HEK293 (cell line): ENCODE results near the gene ZC3H8.
A peak's percentile ranks its signal among the peaks of the same experiment; 100 is the strongest.

Experiments used
- CTCF ChIA-PET: fragments of 350-600 bp; formaldehyde crosslinking; extraction: SDS; loops from one replicate; lab custom pipeline; 2021; ENCODE audit warnings: antibody characterized with exemption; lab: Yijun Ruan, JAX
- POLR2A ChIA-PET: fragments of 300-600 bp; formaldehyde crosslinking; extraction: SDS; loops from one replicate; lab custom pipeline; 2020; ENCODE audit warnings: antibody characterized with exemption, inconsistent platforms; lab: Yijun Ruan, JAX
- H3K27ac ChIP-seq: fragments of 200-500 bp; sonication (Bioruptor generic); 2 replicates; pipeline ENCODE4 v1.5.1; 2014; ENCODE audit warnings: low read depth, low read length, control low read depth, inconsistent platforms; ENCODE audit errors: extremely low read depth
- H3K36me3 ChIP-seq, 2 experiments: fragments of 200-500 bp in 1 of 2; sonication (Bioruptor generic) in 1 of 2; 1 replicate in 1 of 2; 2 replicates in 1 of 2; pipeline ENCODE4 v1.5.1; 2014 to 2017; ENCODE audit warnings: inconsistent platforms in 2 of 2, low read length in 2 of 2; ENCODE audit not compliant: control insufficient read depth in 2 of 2, insufficient read depth in 1 of 2
- H3K4me1 ChIP-seq: fragments of 200-500 bp; sonication (Bioruptor generic); 2 replicates; pipeline ENCODE4 v1.5.1; 2014; ENCODE audit warnings: mild to moderate bottlenecking, low read length, inconsistent platforms; ENCODE audit not compliant: control insufficient read depth, insufficient read depth
- H3K4me3 ChIP-seq: 2 replicates; pipeline ENCODE4 v1.5.1; 2011; ENCODE audit warnings: low read depth, mild to moderate bottlenecking, control low read depth, low read length, moderate library complexity
- H3K9me3 ChIP-seq: fragments of 200-500 bp; sonication (Bioruptor generic); 2 replicates; pipeline ENCODE4 v1.5.1; 2014; ENCODE audit warnings: low read depth, low read length, inconsistent platforms; ENCODE audit not compliant: control insufficient read depth, insufficient read depth
- HOXA7 ChIP-seq: sonication (generic); formaldehyde crosslinking; IDR thresholded peaks from 2 replicates; pipeline ENCODE4 v1.8.1; 2022; ENCODE audit warnings: missing genetic modification reagents, borderline replicate concordance
- HOXD13 ChIP-seq: sonication (generic); formaldehyde crosslinking; IDR thresholded peaks from 2 replicates; pipeline ENCODE4 v1.8.0; 2022; ENCODE audit warnings: missing genetic modification reagents, borderline replicate concordance
- KLF1 ChIP-seq: fragments of 450-650 bp; formaldehyde crosslinking; IDR thresholded peaks from 2 replicates; pipeline ENCODE4 v1.5.1; 2016; ENCODE audit warnings: missing biosample characterization, missing genetic modification characterization
- OVOL3 ChIP-seq: fragments of 450-650 bp; formaldehyde crosslinking; IDR thresholded peaks from 2 replicates; pipeline ENCODE4 v1.5.1; 2016; ENCODE audit warnings: missing biosample characterization, missing genetic modification characterization
- TRIM28 ChIP-seq: IDR thresholded peaks from 2 replicates; pipeline ENCODE4 v1.6.1; 2011; ENCODE audit warnings: low read length, control low read depth, borderline replicate concordance
- ZBTB17 ChIP-seq: fragments of 450-650 bp; formaldehyde crosslinking; IDR thresholded peaks from 2 replicates; pipeline ENCODE4 v1.5.1; 2016; ENCODE audit warnings: missing biosample characterization, missing genetic modification characterization
- ZBTB21 ChIP-seq: fragments of 450-650 bp; formaldehyde crosslinking; IDR thresholded peaks from 2 replicates; pipeline ENCODE4 v1.5.1; 2017; ENCODE audit warnings: missing biosample characterization, missing genetic modification characterization
- ZBTB8A ChIP-seq: fragments of 450-650 bp; formaldehyde crosslinking; IDR thresholded peaks from 2 replicates; pipeline ENCODE4 v1.5.1; 2016; ENCODE audit warnings: missing biosample characterization, missing genetic modification characterization
- ZIC2 ChIP-seq: fragments of 450-650 bp; formaldehyde crosslinking; IDR thresholded peaks from 2 replicates; pipeline ENCODE4 v1.5.1; 2016; ENCODE audit warnings: missing biosample characterization, missing genetic modification characterization
- ZNF354C ChIP-seq: fragments of 450-650 bp; formaldehyde crosslinking; IDR thresholded peaks from 2 replicates; pipeline ENCODE4 v1.5.1; 2016; ENCODE audit warnings: missing biosample characterization, missing genetic modification characterization, low read depth, borderline replicate concordance
- ZNF394 ChIP-seq: fragments of 450-650 bp; formaldehyde crosslinking; IDR thresholded peaks from 2 replicates; pipeline ENCODE4 v1.5.1; 2016; ENCODE audit warnings: missing biosample characterization, missing genetic modification characterization, mild to moderate bottlenecking, moderate library complexity, borderline replicate concordance
- ZNF416 ChIP-seq: fragments of 450-650 bp; formaldehyde crosslinking; IDR thresholded peaks from 2 replicates; pipeline ENCODE4 v1.5.1; 2016; ENCODE audit warnings: missing biosample characterization, missing genetic modification characterization
- ZNF426 ChIP-seq: fragments of 450-650 bp; formaldehyde crosslinking; IDR thresholded peaks from 2 replicates; pipeline ENCODE4 v1.5.1; 2017; ENCODE audit warnings: missing biosample characterization, missing genetic modification characterization, mild to moderate bottlenecking, inconsistent platforms, moderate library complexity
- ZNF530 ChIP-seq: fragments of 450-650 bp; formaldehyde crosslinking; IDR thresholded peaks from 2 replicates; pipeline ENCODE4 v1.5.1; 2016; ENCODE audit warnings: low read depth, missing biosample characterization, missing genetic modification characterization
- ZNF571 ChIP-seq: fragments of 450-650 bp; formaldehyde crosslinking; IDR thresholded peaks from 2 replicates; pipeline ENCODE4 v1.5.0; 2017; ENCODE audit warnings: missing biosample characterization, missing genetic modification characterization
- ZNF610 ChIP-seq: fragments of 450-650 bp; formaldehyde crosslinking; IDR thresholded peaks from 2 replicates; pipeline ENCODE4 v1.5.1; 2016; ENCODE audit warnings: missing biosample characterization, missing genetic modification characterization, borderline replicate concordance
- ZNF626 ChIP-seq: fragments of 450-650 bp; sonication (Bioruptor Pico); formaldehyde crosslinking; IDR thresholded peaks from 2 replicates; pipeline ENCODE4 v1.5.1; 2018; ENCODE audit warnings: missing biosample characterization, missing genetic modification characterization, inconsistent platforms
- ZNF791 ChIP-seq: fragments of 450-650 bp; formaldehyde crosslinking; IDR thresholded peaks from 2 replicates; pipeline ENCODE4 v1.5.1; 2016; ENCODE audit warnings: missing biosample characterization, missing genetic modification characterization
- TF ChIP-seq, protein P1 (sequence below): fragments of 450-650 bp; formaldehyde crosslinking; IDR thresholded peaks from 2 replicates; pipeline ENCODE4 v1.5.1; 2016; ENCODE audit warnings: missing biosample characterization, missing genetic modification characterization
- TF ChIP-seq, protein P2 (sequence below): fragments of 450-650 bp; formaldehyde crosslinking; IDR thresholded peaks from 2 replicates; pipeline ENCODE4 v1.5.1; 2016; ENCODE audit warnings: missing biosample characterization, missing genetic modification characterization
- TF ChIP-seq, protein P3 (sequence below): fragments of 450-650 bp; formaldehyde crosslinking; IDR thresholded peaks from 2 replicates; pipeline ENCODE4 v1.5.1; 2016; ENCODE audit warnings: missing biosample characterization, missing genetic modification characterization
- TF ChIP-seq, protein P4 (sequence below): fragments of 450-650 bp; formaldehyde crosslinking; IDR thresholded peaks from 2 replicates; pipeline ENCODE4 v1.5.1; 2016; ENCODE audit warnings: missing biosample characterization, missing genetic modification characterization

ZC3H8 gene

DNA sequence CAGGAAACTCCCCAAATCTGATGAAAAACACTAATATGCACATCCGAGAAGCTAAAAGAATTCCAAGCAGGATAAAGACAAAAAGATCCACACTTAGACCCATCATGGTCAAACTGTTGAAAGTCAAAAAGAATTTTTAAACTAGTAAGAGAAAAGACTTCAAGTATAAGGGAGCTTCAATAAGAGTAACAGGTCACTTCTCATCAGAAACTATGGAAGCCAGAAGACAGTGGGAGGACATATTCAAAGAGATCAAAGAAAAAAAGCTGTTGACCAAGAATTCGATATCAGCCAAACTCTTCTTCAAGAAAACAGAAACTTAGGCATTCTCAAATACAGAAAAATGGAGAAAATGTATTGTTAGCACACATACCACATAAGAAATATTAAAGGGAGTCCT, 50.4 kb downstream of the ZC3H8 start (continued):
- TF ChIP-seq TRIM28, result peak; percentile 91; the same call in 1 of the 2 replicates
- TF ChIP-seq ZNF626 (tag by site-specific recombination), result peak; percentile 94
- peak; percentile 33; the same call in 1 of the 2 replicates for TF ChIP-seq ZNF610
- TF ChIP-seq HOXD13 (CRISPR knock-in tag), result no peak

DNA sequence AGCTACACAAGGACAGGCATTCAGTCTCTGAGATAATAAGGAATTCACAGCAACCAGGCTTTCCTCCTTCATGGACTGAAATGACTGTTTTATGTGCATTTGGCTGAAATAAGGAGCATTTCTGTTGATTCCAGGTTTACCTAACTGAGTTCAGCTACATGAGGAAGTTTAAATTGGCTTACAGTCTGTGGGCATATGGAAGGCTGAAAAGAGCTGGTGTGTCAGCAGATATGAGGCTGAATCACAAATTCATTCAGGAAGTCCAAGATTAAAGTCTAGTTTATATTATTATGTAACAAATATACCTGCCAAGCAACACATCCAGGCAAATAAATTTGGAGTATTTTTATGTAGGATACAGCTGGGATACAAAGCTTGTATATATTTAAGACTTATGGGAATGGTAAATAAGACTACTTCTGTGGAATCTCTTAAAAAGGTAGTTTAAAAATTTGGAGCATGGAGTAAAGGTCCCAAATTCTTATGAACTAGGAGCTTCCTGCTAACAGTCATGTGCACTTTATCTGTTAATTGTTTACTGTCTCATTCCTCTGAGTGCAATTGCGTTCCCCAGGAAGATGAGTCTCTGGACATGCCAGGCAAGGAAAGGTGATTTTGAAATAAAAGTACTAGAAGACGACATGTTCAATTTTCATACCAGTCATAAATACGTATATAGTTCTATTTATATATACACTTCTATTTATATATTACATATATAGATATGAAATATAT, 53.0 kb downstream of the ZC3H8 start:
- no peaks in the 10 kb centered on the region for H3K36me3 ChIP-seq
- H3K27ac ChIP-seq, result no peak overlapping the region
- no peak overlapping the region for H3K4me3 ChIP-seq
- no peaks in the 10 kb centered on the region for H3K9me3 ChIP-seq
- no peaks in the 10 kb centered on the region for H3K4me1 ChIP-seq
- CTCF ChIA-PET, result interaction anchor here (0.6 to 1.3 kb wide), 2 partner anchors 57 to 83 kb away, joined by 3 read pairs; no protein-coding TSS in a partner anchor
- TF ChIP-seq KLF1 (tag by site-specific recombination) (no peak), ZIC2 (tag by site-specific recombination) (no peak), ZNF791 (no peak), ZNF416 (tag by site-specific recombination) (no peak), ZBTB8A (tag by site-specific recombination) (no peak), ZBTB17 (tag by site-specific recombination) (no peak), ZNF426 (no peak), ZNF530 (tag by site-specific recombination) (no peak), ZNF571 (tag by site-specific recombination) (no peak), ZNF354C (no peak), HOXA7 (no peak), ZBTB21 (tag by site-specific recombination) (no peak), OVOL3 (tag by site-specific recombination) (no peak), ZNF394 (tag by site-specific recombination) (no peak)
- TF ChIP-seq, protein P1, sequence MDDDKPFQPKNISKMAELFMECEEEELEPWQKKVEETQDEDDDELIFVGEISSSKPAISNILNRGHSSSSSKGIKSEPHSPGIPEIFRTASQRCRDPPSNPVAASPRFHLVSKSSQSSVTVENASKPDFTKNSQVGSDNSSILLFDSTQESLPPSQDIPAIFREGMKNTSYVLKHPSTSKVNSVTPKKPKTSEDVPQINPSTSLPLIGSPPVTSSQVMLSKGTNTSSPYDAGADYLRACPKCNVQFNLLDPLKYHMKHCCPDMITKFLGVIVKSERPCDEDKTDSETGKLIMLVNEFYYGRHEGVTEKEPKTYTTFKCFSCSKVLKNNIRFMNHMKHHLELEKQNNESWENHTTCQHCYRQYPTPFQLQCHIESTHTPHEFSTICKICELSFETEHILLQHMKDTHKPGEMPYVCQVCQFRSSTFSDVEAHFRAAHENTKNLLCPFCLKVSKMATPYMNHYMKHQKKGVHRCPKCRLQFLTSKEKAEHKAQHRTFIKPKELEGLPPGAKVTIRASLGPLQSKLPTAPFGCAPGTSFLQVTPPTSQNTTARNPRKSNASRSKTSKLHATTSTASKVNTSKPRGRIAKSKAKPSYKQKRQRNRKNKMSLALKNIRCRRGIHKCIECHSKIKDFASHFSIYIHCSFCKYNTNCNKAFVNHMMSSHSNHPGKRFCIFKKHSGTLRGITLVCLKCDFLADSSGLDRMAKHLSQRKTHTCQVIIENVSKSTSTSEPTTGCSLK (tag by site-specific recombination), result no peak
- TF ChIP-seq, protein P2, sequence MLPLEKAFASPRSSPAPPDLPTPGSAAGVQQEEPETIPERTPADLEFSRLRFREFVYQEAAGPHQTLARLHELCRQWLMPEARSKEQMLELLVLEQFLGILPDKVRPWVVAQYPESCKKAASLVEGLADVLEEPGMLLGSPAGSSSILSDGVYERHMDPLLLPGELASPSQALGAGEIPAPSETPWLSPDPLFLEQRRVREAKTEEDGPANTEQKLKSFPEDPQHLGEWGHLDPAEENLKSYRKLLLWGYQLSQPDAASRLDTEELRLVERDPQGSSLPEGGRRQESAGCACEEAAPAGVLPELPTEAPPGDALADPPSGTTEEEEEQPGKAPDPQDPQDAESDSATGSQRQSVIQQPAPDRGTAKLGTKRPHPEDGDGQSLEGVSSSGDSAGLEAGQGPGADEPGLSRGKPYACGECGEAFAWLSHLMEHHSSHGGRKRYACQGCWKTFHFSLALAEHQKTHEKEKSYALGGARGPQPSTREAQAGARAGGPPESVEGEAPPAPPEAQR (tag by site-specific recombination), result no peak
- TF ChIP-seq, protein P3, sequence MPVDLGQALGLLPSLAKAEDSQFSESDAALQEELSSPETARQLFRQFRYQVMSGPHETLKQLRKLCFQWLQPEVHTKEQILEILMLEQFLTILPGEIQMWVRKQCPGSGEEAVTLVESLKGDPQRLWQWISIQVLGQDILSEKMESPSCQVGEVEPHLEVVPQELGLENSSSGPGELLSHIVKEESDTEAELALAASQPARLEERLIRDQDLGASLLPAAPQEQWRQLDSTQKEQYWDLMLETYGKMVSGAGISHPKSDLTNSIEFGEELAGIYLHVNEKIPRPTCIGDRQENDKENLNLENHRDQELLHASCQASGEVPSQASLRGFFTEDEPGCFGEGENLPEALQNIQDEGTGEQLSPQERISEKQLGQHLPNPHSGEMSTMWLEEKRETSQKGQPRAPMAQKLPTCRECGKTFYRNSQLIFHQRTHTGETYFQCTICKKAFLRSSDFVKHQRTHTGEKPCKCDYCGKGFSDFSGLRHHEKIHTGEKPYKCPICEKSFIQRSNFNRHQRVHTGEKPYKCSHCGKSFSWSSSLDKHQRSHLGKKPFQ (tag by site-specific recombination), result no peak
- TF ChIP-seq, protein P4, sequence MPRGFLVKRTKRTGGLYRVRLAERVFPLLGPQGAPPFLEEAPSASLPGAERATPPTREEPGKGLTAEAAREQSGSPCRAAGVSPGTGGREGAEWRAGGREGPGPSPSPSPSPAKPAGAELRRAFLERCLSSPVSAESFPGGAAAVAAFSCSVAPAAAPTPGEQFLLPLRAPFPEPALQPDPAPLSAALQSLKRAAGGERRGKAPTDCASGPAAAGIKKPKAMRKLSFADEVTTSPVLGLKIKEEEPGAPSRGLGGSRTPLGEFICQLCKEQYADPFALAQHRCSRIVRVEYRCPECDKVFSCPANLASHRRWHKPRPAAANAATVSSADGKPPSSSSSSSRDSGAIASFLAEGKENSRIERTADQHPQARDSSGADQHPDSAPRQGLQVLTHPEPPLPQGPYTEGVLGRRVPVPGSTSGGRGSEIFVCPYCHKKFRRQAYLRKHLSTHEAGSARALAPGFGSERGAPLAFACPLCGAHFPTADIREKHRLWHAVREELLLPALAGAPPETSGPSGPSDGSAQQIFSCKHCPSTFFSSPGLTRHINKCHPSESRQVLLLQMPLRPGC (tag by site-specific recombination), result no peak
- POLR2A ChIA-PET, result no interaction called here
